Sigmoid colon (tissue), 4 donors: ENCODE measurements around the gene FGD3.

Experiments
- EP300 ChIP-seq, 4 donors: sonication (generic); formaldehyde crosslinking; IDR thresholded peaks; one replicate each; pipeline ENCODE4 v1.6.1; 2017; ENCODE audit warnings: antibody characterized with exemption in 4 of 4
- POLR2A ChIP-seq, 2 donors: fragments of 450-650 bp; IDR thresholded peaks; one replicate each; pipeline ENCODE4 v1.6.1; 2016; ENCODE audit warnings: antibody characterized with exemption in 2 of 2, mild to moderate bottlenecking in 2 of 2, moderate library complexity in 2 of 2
- POLR2AphosphoS5 ChIP-seq, 4 donors: sonication (generic); formaldehyde crosslinking; IDR thresholded peaks; one replicate each; pipeline ENCODE4 v1.6.1; 2017; ENCODE audit warnings: antibody characterized with exemption in 4 of 4
- TF ChIP-seq, protein P1 (sequence below), 4 experiments: fragments of 450-650 bp in 3 of 4; fragments of 200-600 bp in 1 of 4; IDR thresholded peaks; one replicate each; pipeline ENCODE4 v1.5.1; 2016 to 2019; ENCODE audit warnings: antibody characterized with exemption in 4 of 4, mild to moderate bottlenecking in 3 of 4, moderate library complexity in 2 of 4

DNA sequence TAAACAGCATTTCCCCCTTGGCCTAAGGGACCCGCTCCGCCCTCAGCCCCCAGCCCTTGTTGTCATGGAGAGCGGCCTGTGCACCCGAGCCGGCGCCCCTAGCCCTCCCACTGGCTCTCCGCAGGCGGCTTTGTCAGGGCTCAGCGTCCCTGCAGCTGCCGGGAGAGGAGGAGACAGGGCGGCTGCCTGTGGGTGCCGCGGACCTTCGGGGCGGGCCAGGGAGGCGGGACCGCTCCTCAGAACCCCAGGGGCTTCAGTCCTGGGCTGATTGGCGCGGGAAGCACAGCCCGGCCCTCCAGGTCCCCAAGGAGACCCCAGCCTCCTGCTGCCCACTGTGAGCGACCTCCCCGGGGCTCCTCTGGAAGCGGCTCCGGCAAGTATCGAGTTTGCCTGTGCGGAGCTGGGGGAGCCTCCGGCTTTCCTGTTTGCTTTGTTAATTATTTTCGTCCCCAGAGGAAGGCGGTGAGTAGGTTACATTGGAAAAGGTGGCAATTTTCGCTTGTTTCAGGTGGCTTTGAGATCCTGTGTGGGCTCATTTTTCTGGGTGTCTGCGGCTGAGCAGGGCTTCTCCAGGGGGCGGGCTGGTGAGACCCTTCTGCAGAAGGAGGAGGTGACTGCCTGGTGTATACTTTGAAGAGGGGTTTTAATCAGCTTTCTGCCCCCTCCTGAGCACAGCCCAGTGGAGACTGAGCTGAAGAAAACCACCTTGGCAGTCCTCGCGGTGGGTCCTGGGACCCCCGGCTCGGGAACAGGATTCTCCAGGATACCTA, at the start of gene FGD3:
- TF ChIP-seq, protein P1, sequence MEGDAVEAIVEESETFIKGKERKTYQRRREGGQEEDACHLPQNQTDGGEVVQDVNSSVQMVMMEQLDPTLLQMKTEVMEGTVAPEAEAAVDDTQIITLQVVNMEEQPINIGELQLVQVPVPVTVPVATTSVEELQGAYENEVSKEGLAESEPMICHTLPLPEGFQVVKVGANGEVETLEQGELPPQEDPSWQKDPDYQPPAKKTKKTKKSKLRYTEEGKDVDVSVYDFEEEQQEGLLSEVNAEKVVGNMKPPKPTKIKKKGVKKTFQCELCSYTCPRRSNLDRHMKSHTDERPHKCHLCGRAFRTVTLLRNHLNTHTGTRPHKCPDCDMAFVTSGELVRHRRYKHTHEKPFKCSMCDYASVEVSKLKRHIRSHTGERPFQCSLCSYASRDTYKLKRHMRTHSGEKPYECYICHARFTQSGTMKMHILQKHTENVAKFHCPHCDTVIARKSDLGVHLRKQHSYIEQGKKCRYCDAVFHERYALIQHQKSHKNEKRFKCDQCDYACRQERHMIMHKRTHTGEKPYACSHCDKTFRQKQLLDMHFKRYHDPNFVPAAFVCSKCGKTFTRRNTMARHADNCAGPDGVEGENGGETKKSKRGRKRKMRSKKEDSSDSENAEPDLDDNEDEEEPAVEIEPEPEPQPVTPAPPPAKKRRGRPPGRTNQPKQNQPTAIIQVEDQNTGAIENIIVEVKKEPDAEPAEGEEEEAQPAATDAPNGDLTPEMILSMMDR (IDR thresholded peaks at IDR 0.05): no peak
- TF ChIP-seq EP300 (IDR thresholded peaks at IDR 0.05) (no peak), POLR2A (IDR thresholded peaks at IDR 0.05) (no peak), POLR2AphosphoS5 (IDR thresholded peaks at IDR 0.05) (no peak)
